NCI-H146 (cell line): ENCODE measurements around the gene ANKLE1.

Experiments used
- DNase-seq: peaks from one replicate; lab custom pipeline; 2025; lab: John Stamatoyannopoulos, UW

The ANKLE1 gene

GRCh38 chr19:17305517-17306284 is 24.0 kb downstream of the ANKLE1 start, which contains the start of gene MRPL34:
MRPL34 (plus strand) TSS chr19:17305872; CDS start chr19:17305893, 21 bp downstream.
- DNase-seq: peak; percentile 100

DNA sequence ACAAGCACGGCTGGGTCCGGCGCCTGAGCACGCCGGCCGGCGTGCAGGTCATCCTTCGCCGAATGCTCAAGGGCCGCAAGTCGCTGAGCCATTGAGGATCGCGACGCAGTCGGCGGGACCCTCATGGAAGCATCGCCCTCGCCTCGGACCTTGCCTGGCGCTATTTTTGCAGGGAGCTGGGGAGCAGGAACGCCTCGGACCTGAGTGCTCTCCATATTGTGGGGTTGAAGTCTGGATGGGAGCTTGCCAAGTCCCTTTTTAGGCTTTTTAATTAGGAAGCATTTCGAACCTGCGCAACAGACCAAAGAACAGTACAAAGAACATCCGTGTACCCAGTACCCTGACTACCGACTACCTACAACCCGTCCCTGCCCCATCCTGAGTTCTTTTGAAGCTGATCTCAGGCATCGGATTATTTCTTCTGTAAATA is 24.6 kb downstream of the ANKLE1 start:
- DNase-seq: peak; percentile 46

GRCh38 chr19:17307876-17308377 is 26.2 kb downstream of the ANKLE1 start:
- DNase-seq: no peak

- DNase-seq: peak; percentile 100
Measured at GRCh38 chr19:17309198-17309964, 27.7 kb downstream of the ANKLE1 start, which contains the start of gene DDA1. DDA1 (plus strand) TSS chr19:17309563; CDS start chr19:17309655, 92 bp downstream.

GRCh38 chr19:17309965-17310461 is 28.3 kb downstream of the ANKLE1 start:
- DNase-seq: no peak

DNA sequence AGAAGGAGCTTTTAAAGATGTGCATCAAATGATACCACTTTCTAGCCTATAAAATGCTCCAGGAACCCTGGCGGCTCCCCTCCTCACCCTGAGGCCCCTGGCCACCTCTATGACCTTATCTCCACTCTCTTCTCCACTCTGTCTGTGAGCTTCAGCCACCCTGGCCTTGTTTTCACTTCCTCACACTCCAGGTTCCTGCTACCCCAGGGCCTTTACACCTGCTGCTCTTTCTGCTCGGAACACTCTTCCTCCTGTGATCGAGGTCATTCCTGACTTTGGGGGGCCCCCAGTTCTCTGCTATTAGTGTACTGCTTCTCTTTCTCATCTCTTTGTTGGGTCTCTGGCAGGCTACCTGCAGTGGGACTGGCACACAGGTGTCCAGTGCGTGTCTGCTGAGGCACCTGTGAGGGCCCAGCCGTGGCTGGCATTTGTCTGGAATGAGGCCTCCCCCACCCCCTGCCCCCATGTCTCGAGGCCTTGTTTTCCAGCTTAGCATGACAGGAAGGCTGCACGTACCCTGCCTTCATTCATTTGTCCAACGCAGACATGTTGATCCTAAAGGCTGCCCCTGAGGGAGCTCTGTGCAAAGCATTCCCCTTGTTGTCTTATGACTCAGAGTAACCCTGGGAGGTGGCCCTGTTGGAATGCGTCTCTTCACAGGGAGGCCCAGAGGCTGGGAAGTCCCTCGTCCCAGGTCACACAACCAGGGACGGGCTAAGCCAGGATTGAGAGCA is 29.9 kb downstream of the ANKLE1 start:
- DNase-seq: no peak

DNA sequence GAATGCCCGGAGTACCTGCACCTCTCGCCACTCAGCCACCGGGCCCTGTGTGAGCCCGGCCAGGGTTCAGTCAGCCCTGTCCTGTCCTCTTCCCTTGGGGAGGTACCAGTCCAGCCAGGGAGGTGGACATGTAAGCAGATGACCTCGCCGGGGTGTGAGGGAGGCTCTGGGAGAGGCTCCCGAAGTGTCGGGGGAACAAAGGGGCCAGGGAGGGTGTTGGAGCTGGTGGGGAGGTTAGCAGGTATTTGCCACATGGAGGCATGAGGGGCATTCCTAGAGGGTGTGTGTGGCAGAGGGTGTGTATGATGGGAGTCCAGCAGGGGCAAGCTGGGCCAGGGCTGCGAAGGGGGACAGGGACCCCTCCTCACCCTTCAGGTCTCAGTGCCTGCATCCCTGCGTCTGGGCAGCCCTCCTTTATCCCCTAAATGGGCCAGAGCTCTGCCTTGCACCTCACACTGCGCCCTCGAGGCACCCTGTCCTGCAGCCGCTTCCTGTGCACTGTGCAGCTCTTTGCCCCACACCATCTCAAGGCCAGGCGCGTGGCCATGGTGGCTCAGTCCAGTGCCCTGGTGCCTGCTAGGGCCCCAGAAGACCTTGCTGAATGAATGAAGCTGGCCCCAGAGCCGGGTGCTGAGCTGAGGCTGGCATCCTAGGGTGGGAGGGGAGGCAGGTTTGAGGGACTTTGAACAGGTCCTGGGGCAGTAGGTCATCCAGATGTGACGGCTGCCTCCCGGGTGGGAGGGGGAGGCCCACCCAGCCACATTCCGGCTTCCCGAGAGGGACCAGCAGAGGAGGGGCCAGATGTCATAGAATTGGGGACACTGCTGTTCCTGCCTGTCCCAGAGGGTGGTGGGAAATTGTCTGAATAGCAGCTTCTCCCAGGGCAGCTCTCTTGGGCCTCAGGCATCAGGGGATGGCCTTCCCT is 30.8 kb downstream of the ANKLE1 start:
- DNase-seq: no peak

DNA sequence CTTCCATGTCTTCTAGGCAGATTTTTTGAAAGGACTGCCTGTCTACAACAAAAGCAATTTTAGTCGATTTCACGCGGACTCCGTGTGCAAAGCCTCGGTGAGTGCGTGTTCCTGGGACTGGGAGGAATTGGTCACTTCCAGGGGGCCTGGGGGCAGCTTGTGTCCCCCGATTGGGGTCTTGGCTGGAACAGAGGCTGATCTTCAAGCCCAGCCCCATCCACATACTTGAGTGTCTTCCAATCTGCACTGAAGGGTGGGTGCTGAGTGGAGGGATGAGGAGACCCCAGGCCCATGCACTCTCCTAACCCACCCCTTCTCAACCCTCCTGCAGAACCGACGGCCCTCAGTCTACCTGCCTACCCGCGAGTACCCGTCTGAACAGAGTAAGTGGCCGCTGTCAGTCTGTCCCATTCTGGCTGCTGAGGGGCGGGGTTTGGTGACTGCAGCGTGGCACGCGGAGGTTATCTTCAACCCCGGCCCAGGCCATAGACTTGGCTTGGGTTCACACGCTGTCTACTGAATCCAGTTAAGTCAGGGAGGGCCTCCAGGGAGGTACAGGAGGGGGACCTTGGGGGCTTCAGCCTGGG is 32.4 kb downstream of the ANKLE1 start:
- no peak for DNase-seq

DNA sequence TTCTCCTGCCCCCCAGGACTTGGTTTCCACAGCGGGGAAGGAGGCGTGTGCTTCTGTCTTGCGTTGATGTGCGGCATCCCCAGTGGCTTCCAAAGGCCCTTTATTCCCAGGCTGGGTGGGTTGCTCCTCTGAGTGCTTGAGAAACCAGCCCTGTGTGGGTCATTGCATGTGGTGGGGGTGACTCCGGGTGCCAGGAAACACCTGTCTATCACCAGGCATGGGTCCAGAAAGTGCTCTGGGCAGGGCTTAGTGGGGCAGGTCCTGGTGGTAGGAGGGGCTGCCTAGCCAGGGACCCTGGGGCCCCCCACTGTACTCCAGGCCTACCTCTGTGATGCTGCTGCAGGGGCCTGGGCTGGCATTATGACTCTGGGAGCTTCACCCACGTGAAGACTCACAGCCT is 37.3 kb downstream of the ANKLE1 start:
- DNase-seq: no peak

GRCh38 chr19:17319473-17320238 is 38.0 kb downstream of the ANKLE1 start:
- DNase-seq: no peak

GRCh38 chr19:17320435-17320834 is 38.7 kb downstream of the ANKLE1 start:
- no peak for DNase-seq

DNA sequence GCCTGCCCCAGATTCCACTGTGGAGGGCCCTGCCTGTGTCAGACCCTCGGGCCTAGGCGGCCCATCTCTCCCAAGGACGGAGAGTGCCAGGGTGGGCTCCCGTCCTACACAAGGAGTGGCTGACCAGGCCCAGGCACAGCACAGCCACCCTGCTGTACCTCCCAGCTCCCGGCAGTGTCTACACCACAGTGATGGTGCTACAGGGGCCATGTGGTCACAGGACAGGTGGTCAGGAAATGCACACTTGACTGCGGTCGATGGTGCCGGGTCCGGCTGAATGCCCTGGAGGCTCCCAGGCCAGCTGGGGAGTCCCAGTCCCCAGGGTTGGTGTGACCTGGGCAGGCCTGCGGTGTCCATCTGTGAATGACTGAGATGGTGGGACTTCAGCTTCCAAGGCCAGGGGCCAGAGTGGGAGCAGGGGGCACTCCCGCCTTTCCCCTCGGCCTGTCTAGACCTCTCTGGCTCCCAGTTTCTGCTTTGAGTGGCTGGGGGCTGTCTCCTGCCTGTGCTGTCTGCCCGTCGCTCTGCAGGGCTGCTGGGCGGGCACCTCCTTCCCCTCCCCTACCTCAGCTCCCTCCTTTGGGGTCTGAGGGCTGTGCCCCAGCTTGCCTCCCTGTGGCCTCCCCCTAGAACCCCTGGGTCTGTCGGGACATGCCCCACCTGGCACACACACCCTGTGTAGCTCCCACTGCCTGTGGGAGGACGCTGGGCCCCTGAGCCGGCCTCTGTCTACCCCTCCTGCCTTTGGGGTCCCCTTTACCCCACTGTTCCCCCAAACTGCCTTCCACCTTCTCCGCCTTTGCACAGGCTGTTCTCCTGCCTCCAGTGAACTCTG is 40.2 kb downstream of the ANKLE1 start:
- DNase-seq: no peak

DNA sequence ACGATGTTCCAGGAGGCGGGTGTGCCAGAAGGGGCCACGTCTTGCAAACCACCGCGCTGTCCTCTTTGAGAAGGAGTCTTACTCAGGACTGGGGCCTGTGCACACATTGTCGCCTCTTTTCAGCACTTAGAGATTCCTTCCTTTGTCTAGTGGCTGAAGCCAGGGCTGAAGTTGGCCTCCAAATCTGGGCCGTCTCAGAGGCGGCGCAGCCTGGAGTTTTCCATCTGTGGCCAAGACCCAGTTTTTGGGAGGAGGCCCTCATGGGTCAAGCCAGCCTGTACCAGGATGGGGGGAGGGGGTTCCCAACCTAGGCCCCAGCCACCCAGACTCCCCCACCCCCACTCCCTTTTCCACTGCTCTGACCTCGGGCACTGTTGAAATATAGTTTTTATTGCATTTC is 41.2 kb downstream of the ANKLE1 start:
- no peak for DNase-seq

DNA sequence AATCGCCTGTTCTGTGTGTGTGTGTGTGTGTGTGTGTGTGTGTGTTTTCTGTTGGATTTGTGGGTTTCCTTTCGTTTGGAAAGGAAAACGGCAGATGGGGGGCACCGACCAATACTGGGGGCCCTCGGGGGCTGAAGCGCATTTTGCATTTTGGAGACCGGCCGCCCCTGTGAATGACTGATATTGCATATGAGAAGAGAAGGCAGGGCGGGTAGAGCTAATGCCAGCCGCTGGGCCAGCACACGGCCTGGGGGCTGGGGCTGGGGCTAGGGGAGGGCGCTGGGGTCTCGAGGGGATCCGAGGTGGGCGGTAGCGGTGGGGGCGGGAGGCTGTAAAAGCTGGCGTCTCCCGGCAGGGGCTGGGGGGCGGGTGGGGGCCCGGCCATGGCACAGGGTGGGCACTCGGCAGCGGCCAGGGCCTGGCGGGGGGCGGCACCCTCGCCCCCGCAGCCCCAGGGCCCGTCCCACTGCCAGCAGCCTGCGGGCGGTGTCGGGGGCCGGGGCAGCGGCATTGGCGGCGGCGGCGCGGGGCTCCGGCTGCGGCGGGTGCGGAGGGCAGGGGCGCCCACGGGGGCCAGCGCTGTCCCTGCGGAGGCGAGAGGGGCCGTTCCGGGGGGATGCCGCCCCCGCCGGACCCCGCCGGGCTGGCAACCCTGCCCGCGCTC is 41.7 kb downstream of the ANKLE1 start:
- DNase-seq: no peak

- DNase-seq: no peak
Measured at GRCh38 chr19:17323964-17324332, 42.2 kb downstream of the ANKLE1 start.

GRCh38 chr19:17324357-17325114 is 42.8 kb downstream of the ANKLE1 start:
- DNase-seq: no peak

GRCh38 chr19:17325133-17325532 is 43.4 kb downstream of the ANKLE1 start:
- no peak for DNase-seq
